Mesenchymal stem cell (in vitro differentiated cells and primary cell): ENCODE data around the gene PHRF1.

ENCODE experiments used
- DNase-seq: peaks from one replicate; pipeline ENCODE4 v3.0.0-alpha.2; 2013
- H2AFZ ChIP-seq: one replicate; pipeline ENCODE4 v1.6.1; 2013; ENCODE audit warnings: low read depth, mild to moderate bottlenecking, control low read depth, inconsistent platforms, low read length, moderate library complexity
- H2AK5ac ChIP-seq: 2 replicates; pipeline ENCODE4 v1.6.1; 2013; ENCODE audit warnings: low read length, moderate library complexity, mild to moderate bottlenecking, inconsistent platforms; ENCODE audit not compliant: severe bottlenecking
- H2BK120ac ChIP-seq: one replicate; pipeline ENCODE4 v1.6.1; 2013; ENCODE audit warnings: low read depth, mild to moderate bottlenecking, inconsistent platforms, low read length, moderate library complexity
- H2BK12ac ChIP-seq, 2 experiments: one replicate each; pipeline ENCODE4 v1.6.1; 2013; ENCODE audit warnings: inconsistent platforms in 2 of 2, low read length in 2 of 2, mild to moderate bottlenecking in 2 of 2, moderate library complexity in 2 of 2, control low read depth in 1 of 2
- H2BK15ac ChIP-seq: one replicate; pipeline ENCODE4 v1.6.1; 2013; ENCODE audit warnings: mild to moderate bottlenecking, low read depth, inconsistent platforms; ENCODE audit not compliant: poor library complexity, severe bottlenecking
- H2BK5ac ChIP-seq: 2 replicates; pipeline ENCODE4 v1.6.1; 2013; ENCODE audit warnings: low read depth, mild to moderate bottlenecking, low read length, control low read depth, inconsistent platforms; ENCODE audit not compliant: poor library complexity, severe bottlenecking
- H3K14ac ChIP-seq, 2 experiments: one replicate each; pipeline ENCODE4 v1.6.1; 2013; ENCODE audit warnings: inconsistent platforms in 2 of 2, low read length in 2 of 2, control low read depth in 1 of 2, mild to moderate bottlenecking in 1 of 2, moderate library complexity in 1 of 2
- H3K18ac ChIP-seq, 2 experiments: one replicate each; pipeline ENCODE4 v1.6.1; 2013; ENCODE audit warnings: inconsistent platforms in 2 of 2, low read length in 2 of 2, control low read depth in 1 of 2, low read depth in 1 of 2, mild to moderate bottlenecking in 1 of 2
- H3K23ac ChIP-seq, 2 experiments: one replicate each; pipeline ENCODE4 v1.6.1; 2013; ENCODE audit warnings: inconsistent platforms in 2 of 2, low read length in 2 of 2, mild to moderate bottlenecking in 2 of 2, moderate library complexity in 2 of 2, control low read depth in 1 of 2
- H3K27ac ChIP-seq: 2 replicates; pipeline ENCODE4 v1.5.1; 2013; ENCODE audit warnings: mild to moderate bottlenecking, moderate library complexity, low read length, control low read depth, inconsistent platforms; ENCODE audit not compliant: poor library complexity, severe bottlenecking
- H3K27me3 ChIP-seq, 2 experiments: 2 replicates each; pipeline versions ENCODE4 v1.6.1 to v1.7.0; 2013; ENCODE audit warnings: low read length in 2 of 2, mild to moderate bottlenecking in 2 of 2, moderate library complexity in 2 of 2, control low read depth in 1 of 2, inconsistent platforms in 1 of 2; ENCODE audit not compliant: control insufficient read depth in 1 of 2, insufficient read depth in 1 of 2
- H3K36me3 ChIP-seq, 2 experiments: 2 replicates each; pipeline versions ENCODE4 v1.6.1 to v1.7.0; 2013; ENCODE audit warnings: low read length in 2 of 2, control low read depth in 1 of 2, inconsistent platforms in 1 of 2, low read depth in 1 of 2, mild to moderate bottlenecking in 1 of 2; ENCODE audit not compliant: insufficient read depth in 2 of 2, control insufficient read depth in 1 of 2
- H3K4ac ChIP-seq, 2 experiments: one replicate each; pipeline ENCODE4 v1.6.1; 2013; ENCODE audit warnings: inconsistent platforms in 2 of 2, low read length in 2 of 2, mild to moderate bottlenecking in 2 of 2, moderate library complexity in 2 of 2, control low read depth in 1 of 2, low read depth in 1 of 2
- H3K4me1 ChIP-seq: 2 replicates; pipeline ENCODE4 v1.6.1; 2013; ENCODE audit warnings: low read depth, low read length, control low read depth; ENCODE audit not compliant: control insufficient read depth, insufficient read depth
- H3K4me2 ChIP-seq: 2 replicates; pipeline ENCODE4 v1.6.1; 2013; ENCODE audit warnings: low read length, mild to moderate bottlenecking, inconsistent platforms; ENCODE audit not compliant: poor library complexity, severe bottlenecking
- H3K4me3 ChIP-seq, 2 experiments: 2 replicates each; pipeline versions ENCODE4 v1.5.1 to v1.7.0; 2013; ENCODE audit warnings: low read length in 2 of 2, mild to moderate bottlenecking in 2 of 2, control low read depth in 1 of 2, low read depth in 1 of 2; ENCODE audit not compliant: insufficient read depth in 1 of 2
- H3K79me1 ChIP-seq: replicated peaks from 2 replicates; pipeline ENCODE4 v1.6.1; 2013; ENCODE audit warnings: mild to moderate bottlenecking, control low read depth, low read length, inconsistent platforms; ENCODE audit not compliant: poor library complexity, severe bottlenecking
- H3K9ac ChIP-seq: 2 replicates; pipeline ENCODE4 v1.7.0; 2013; ENCODE audit warnings: mild to moderate bottlenecking, low read length, moderate library complexity
- H3K9me3 ChIP-seq: 2 replicates; pipeline ENCODE4 v1.7.0; 2013; ENCODE audit warnings: mild to moderate bottlenecking, low read length; ENCODE audit not compliant: control insufficient read depth
- H4K8ac ChIP-seq: one replicate; pipeline ENCODE4 v1.6.1; 2013; ENCODE audit warnings: inconsistent platforms, mild to moderate bottlenecking, low read length, moderate library complexity
- H4K91ac ChIP-seq: one replicate; pipeline ENCODE4 v1.6.1; 2013; ENCODE audit warnings: mild to moderate bottlenecking, low read length, inconsistent platforms
- WGBS: methylation state at CpG from one replicate; pipeline ENCODE4 v1.1.7; 2013; ENCODE audit warnings: mixed read lengths; 5-methylcytosine and 5-hydroxymethylcytosine counted together

The PHRF1 gene

GRCh38 chr11:607020-607780, 30.9 kb downstream of the PHRF1 start:
- Histone ChIP-seq H3K4me1 (peaks cover 6% of the 10 kb centered on the region), H3K79me1 (peaks cover 50% of the 10 kb centered on the region), H3K9ac (no peak overlapping the region), H3K36me3 (peaks cover 92 to 95% of the 10 kb centered on the region in 2 experiments), H3K4me3 (no peak overlapping the region), H3K9me3 (no peaks in the 10 kb centered on the region), H3K27ac (no peak overlapping the region), H3K4ac (no peak overlapping the region), H4K8ac (no peak overlapping the region), H3K14ac (no peak overlapping the region), H4K91ac (peak overlapping the region; percentile 16), H2BK5ac (no peak overlapping the region), H3K23ac (no peak overlapping the region), H3K18ac (no peak overlapping the region), H2BK12ac (no peak overlapping the region), H2BK120ac (no peak overlapping the region), H3K4me2 (no peak overlapping the region), H2AFZ (no peak overlapping the region), H3K27me3 (no peaks in the 10 kb centered on the region), H2AK5ac (no peak overlapping the region), H2BK15ac (no peak overlapping the region)
- 96% methylated on average over 34 of the region's 35 CpGs for WGBS
- DNase-seq, result no peak

- Histone ChIP-seq H3K4ac (no peak overlapping the region), H3K23ac (no peak overlapping the region), H3K18ac (no peak overlapping the region), H2AK5ac (no peak overlapping the region), H3K9ac (no peak overlapping the region), H2BK12ac (no peak overlapping the region), H2BK120ac (no peak overlapping the region), H3K9me3 (no peaks in the 10 kb centered on the region), H3K14ac (no peak overlapping the region), H3K27ac (no peak overlapping the region), H2BK15ac (no peak overlapping the region), H4K8ac (no peak overlapping the region), H2BK5ac (no peak overlapping the region), H3K36me3 (peaks cover 93 to 96% of the 10 kb centered on the region in 2 experiments), H2AFZ (no peak overlapping the region), H3K79me1 (peaks cover 49% of the 10 kb centered on the region), H3K4me3 (no peak overlapping the region), H3K4me2 (no peak overlapping the region), H4K91ac (no peak overlapping the region), H3K4me1 (peaks cover 9% of the 10 kb centered on the region), H3K27me3 (no peaks in the 10 kb centered on the region)
- no peak for DNase-seq
- 97% methylated on average over 45 of the region's 45 CpGs for WGBS
These were observed 31.8 kb downstream of the PHRF1 start for GRCh38 chr11:607971-608659.

- Histone ChIP-seq H2AFZ (no peak overlapping the region), H3K4me3 (no peak overlapping the region), H3K36me3 (peaks cover 92 to 96% of the 10 kb centered on the region in 2 experiments), H3K23ac (no peak overlapping the region), H3K4ac (no peak overlapping the region), H3K27ac (no peak overlapping the region), H2AK5ac (no peak overlapping the region), H3K4me2 (no peak overlapping the region), H2BK5ac (no peak overlapping the region), H3K27me3 (no peaks in the 10 kb centered on the region), H3K79me1 (peaks cover 48% of the 10 kb centered on the region), H3K18ac (no peak overlapping the region), H2BK120ac (no peak overlapping the region), H3K9me3 (no peaks in the 10 kb centered on the region), H3K4me1 (peaks cover 15% of the 10 kb centered on the region), H3K9ac (no peak overlapping the region), H4K91ac (no peak overlapping the region), H2BK15ac (no peak overlapping the region), H2BK12ac (no peak overlapping the region), H3K14ac (no peak overlapping the region), H4K8ac (no peak overlapping the region)
- 91% methylated on average over 28 of the region's 28 CpGs for WGBS
- no peak for DNase-seq
These were observed 32.6 kb downstream of the PHRF1 start for GRCh38 chr11:608791-609251.

DNA sequence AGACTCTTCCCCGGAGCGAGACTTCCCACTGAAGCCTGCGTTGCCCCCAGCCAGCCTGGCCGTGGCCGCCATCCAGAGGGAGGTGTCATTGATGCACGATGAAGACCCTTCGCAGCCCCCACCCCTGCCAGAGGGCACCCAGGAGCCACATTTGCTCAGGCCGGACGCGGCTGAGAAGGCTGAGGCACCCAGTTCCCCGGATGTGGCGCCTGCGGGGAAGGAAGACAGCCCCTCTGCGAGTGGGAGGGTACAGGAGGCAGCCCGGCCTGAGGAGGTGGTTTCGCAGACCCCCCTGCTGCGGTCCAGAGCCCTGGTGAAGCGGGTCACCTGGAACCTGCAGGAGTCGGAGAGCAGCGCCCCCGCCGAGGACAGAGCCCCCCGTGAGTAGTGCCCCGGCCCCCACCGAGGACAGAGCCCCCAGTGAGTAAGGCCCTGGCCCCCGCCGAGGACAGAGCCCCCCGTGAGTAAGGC, 33.1 kb downstream of the PHRF1 start:
- WGBS, result 93% methylated on average over 28 of the region's 28 CpGs
- Histone ChIP-seq H2BK120ac (no peak overlapping the region), H2BK5ac (no peak overlapping the region), H3K4ac (no peak overlapping the region), H3K4me2 (no peak overlapping the region), H2AFZ (no peak overlapping the region), H3K23ac (no peak overlapping the region), H4K8ac (no peak overlapping the region), H3K4me1 (peaks cover 20% of the 10 kb centered on the region), H3K79me1 (peaks cover 48% of the 10 kb centered on the region), H2BK15ac (no peak overlapping the region), H3K9me3 (no peaks in the 10 kb centered on the region), H3K4me3 (no peak overlapping the region), H4K91ac (no peak overlapping the region), H3K14ac (no peak overlapping the region), H3K27ac (no peak overlapping the region), H2BK12ac (no peak overlapping the region), H3K36me3 (peaks cover 86 to 97% of the 10 kb centered on the region in 2 experiments), H2AK5ac (no peak overlapping the region), H3K27me3 (no peaks in the 10 kb centered on the region), H3K9ac (no peak overlapping the region), H3K18ac (no peak overlapping the region)
- no peak for DNase-seq
